Mesothelial cell of epicardium (in vitro differentiated cells): ENCODE measurements around the gene SNRNP48. TPM values are rescaled to one million over a fixed set of nuclear protein-coding genes. Genes with fewer than 3 reads are reported as not detected.

Experiments
- DNase-seq, 2 experiments: peaks; one replicate each; pipeline ENCODE4 v3.0.0; 2021; ENCODE audit warnings: low spot score in 2 of 2; ENCODE audit not compliant: unreplicated experiment in 2 of 2
- H3K27ac Mint-ChIP-seq: 2 replicates; pipeline ENCODE4 v1.8.0; 2021; ENCODE audit warnings: mixed read lengths
- H3K27me3 Mint-ChIP-seq: 2 replicates; pipeline ENCODE4 v1.8.0; 2021; ENCODE audit warnings: low read depth, mixed read lengths
- H3K36me3 Mint-ChIP-seq: 2 replicates; pipeline ENCODE4 v1.8.0; 2021; ENCODE audit warnings: mixed read lengths
- H3K4me1 Mint-ChIP-seq: 2 replicates; pipeline ENCODE4 v1.8.0; 2021; ENCODE audit warnings: mixed read lengths
- H3K4me3 Mint-ChIP-seq: 2 replicates; pipeline ENCODE4 v1.8.0; 2021; ENCODE audit warnings: mild to moderate bottlenecking, moderate library complexity, mixed read lengths
- H3K9me3 Mint-ChIP-seq: 2 replicates; pipeline ENCODE4 v1.8.0; 2021; ENCODE audit warnings: mixed read lengths
- total RNA-seq: library from RNA; stranded (reverse); gene quantifications from 3 replicates; pipeline ENCODE4 v1.2.1, GENCODE V29; 2021
- TF ChIP-seq, protein P1 (sequence below): fragments of 200-600 bp; sonication (generic); IDR thresholded peaks from one replicate; pipeline ENCODE4 v1.5.0; 2021; ENCODE audit warnings: antibody characterized with exemption; ENCODE audit not compliant: unreplicated experiment

Gene SNRNP48
- total RNA-seq, 1 donor from 2014 or later: 14.2 TPM

DNA sequence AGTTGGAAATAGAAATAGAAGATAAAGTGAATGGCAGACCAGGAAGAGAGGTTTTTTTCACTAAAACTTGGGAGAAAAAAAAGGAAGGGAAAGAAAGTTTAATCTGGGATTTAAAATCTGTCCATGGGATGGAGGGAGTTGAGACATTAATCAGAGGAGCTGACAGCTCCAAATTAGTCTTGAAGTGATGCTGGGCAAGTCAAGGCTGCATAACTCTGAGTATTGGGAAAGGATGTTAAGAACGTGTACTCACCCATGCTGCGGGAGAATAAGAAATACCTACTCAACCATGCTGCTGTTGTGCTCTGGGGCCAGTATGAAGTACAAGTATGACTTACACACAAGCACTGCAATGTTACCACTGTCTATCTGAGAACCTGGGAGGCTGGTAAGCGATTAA lies 47.5 kb downstream of the SNRNP48 start:
- H3K27ac Mint-ChIP-seq: no peak overlapping the region

DNA sequence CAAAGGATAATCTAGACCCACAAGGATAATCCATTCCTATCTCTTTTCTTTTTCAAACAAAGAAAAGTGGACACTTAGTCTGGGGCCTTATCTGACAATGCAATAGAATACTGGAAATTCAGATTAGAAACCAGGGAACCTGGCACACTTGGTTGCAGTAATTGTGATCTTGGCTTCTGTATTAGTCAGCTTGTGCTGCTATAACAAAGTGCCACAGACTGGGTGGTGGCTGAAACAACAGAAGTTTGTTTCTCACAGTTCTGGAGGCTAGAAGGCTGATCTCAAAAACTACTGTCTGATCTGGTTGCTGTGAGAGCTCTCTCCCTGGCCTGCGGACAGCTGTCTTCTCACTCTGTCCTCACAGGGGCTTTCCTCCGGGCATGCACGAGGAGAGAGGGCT lies 49.4 kb downstream of the SNRNP48 start:
- TF ChIP-seq, protein P1, sequence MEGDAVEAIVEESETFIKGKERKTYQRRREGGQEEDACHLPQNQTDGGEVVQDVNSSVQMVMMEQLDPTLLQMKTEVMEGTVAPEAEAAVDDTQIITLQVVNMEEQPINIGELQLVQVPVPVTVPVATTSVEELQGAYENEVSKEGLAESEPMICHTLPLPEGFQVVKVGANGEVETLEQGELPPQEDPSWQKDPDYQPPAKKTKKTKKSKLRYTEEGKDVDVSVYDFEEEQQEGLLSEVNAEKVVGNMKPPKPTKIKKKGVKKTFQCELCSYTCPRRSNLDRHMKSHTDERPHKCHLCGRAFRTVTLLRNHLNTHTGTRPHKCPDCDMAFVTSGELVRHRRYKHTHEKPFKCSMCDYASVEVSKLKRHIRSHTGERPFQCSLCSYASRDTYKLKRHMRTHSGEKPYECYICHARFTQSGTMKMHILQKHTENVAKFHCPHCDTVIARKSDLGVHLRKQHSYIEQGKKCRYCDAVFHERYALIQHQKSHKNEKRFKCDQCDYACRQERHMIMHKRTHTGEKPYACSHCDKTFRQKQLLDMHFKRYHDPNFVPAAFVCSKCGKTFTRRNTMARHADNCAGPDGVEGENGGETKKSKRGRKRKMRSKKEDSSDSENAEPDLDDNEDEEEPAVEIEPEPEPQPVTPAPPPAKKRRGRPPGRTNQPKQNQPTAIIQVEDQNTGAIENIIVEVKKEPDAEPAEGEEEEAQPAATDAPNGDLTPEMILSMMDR: no peak
- Mint-ChIP-seq H3K27ac (no peak overlapping the region), H3K9me3 (no peaks in the 10 kb centered on the region), H3K4me3 (no peak overlapping the region), H3K27me3 (no peaks in the 10 kb centered on the region), H3K4me1 (no peaks in the 10 kb centered on the region), H3K36me3 (no peaks in the 10 kb centered on the region)
- no peak for DNase-seq

More for the DNA sequence above, 47.5 kb downstream of the SNRNP48 start:
- Mint-ChIP-seq H3K36me3 (no peaks in the 10 kb centered on the region), H3K27me3 (no peaks in the 10 kb centered on the region), H3K4me3 (no peak overlapping the region), H3K4me1 (no peaks in the 10 kb centered on the region), H3K9me3 (no peaks in the 10 kb centered on the region)
- no peak for DNase-seq
- TF ChIP-seq, protein P1: no peak

DNA sequence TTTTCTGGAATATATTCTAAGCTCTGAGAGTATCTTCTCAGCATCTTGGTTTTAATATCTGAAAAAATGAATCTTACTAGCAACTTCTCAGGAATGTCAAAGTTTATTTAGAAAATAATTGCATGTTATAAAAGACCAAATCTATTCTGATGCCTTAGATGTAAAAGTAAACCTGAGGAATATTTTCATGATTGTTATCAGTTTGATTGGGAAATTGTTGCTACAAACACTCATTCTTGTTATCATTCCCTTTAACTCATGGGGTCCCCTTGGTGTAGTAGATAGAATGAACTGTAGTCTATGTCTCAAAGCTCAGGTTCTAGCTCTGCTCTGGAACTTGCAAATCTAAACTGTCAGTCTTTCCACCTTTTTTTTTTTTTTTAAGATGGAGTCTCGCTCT lies 50.0 kb downstream of the SNRNP48 start:
- Mint-ChIP-seq H3K27ac (no peak overlapping the region), H3K36me3 (no peaks in the 10 kb centered on the region), H3K27me3 (no peaks in the 10 kb centered on the region), H3K9me3 (no peaks in the 10 kb centered on the region), H3K4me3 (no peak overlapping the region), H3K4me1 (no peaks in the 10 kb centered on the region)
- no peak for DNase-seq
- TF ChIP-seq, protein P1: no peak

DNA sequence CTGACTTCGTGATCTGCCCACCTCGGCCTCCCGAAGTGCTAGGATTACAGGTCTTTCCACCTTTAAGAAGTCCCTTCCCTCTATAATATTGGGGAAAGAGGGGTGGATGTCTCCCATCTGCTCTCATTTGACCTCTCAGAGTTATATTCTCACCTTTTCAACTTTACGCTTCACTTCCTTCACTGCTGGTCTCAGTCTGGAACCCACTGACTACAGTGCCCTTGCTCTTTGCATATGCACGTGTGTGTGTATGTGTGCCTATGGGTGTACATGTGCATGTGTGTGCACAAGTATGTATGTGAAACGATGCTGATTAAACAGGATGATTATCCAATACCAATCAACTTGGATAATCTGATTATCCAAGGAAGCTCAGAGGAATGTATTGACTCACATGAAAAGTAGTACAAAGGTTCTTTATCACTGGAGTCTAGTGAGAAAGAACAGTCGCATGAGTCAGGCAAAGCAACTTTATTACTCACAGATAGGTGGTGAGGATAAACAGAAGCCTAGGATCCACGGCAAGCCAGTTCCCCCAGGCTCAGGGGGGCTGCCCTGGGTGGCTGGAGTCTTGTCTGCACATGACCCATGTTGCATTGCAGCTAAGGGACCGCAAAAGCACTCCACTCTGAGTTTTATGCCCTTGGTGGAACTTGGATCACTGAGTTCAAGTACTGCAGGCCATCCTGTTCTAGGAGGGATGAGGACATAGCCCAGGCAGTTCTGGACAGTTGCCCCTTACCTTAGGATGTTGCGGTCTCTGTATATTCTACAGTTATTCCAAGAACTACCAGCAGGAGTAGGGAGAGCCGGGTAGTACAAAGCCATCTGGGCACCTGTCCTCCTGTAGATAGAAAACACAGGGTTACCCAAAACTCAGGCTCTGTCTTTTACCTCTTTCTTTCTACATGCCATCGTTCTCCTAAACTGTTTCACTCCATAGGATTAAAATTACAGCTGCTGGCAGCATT lies 50.9 kb downstream of the SNRNP48 start:
- no peaks in the 10 kb centered on the region for H3K9me3 Mint-ChIP-seq
- no peak overlapping the region for H3K27ac Mint-ChIP-seq
- no peak for DNase-seq
- no peaks in the 10 kb centered on the region for H3K4me1 Mint-ChIP-seq
- TF ChIP-seq, protein P1: no peak
- H3K36me3 Mint-ChIP-seq: no peaks in the 10 kb centered on the region
- no peak overlapping the region for H3K4me3 Mint-ChIP-seq
- no peaks in the 10 kb centered on the region for H3K27me3 Mint-ChIP-seq

DNA sequence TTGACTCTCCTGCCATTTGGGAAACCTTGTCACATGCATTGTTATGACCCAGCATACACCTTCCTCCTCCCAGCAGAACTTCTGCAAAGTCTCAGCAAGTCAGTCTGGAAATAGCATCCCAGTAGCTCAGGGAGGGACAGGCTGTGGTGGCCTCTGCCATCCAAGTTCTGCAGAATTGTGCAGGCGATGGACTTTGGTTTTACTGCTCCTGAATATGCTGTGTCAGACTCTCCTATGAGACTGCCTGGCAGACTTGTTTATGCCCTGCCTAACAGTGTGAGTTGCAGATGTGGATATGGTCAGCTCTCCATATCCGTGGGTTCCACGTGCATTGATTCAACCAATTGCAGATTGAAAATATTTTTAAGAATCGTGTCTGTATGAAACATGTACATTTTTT lies 52.8 kb downstream of the SNRNP48 start:
- Mint-ChIP-seq H3K9me3 (no peaks in the 10 kb centered on the region), H3K27ac (no peak overlapping the region), H3K36me3 (no peaks in the 10 kb centered on the region), H3K27me3 (peaks cover 2% of the 10 kb centered on the region), H3K4me3 (no peak overlapping the region), H3K4me1 (no peaks in the 10 kb centered on the region)
- no peak for DNase-seq
- TF ChIP-seq, protein P1: no peak
